GM21447 (cell line): ENCODE measurements around the gene DCTN4.
A peak's percentile ranks its signal among the peaks of the same experiment; 100 is the strongest.
"Not testable (repeated sequence)": the region's sequence is repeated elsewhere in the genome, so short reads cannot be mapped to it uniquely, and the experiment has no call there.

ENCODE experiments used
- ATAC-seq: cut with Tn5 transposase; IDR thresholded peaks from one replicate; pipeline ENCODE4 v1.9.1; 2021; ENCODE audit not compliant: unreplicated experiment

Gene DCTN4

DNA sequence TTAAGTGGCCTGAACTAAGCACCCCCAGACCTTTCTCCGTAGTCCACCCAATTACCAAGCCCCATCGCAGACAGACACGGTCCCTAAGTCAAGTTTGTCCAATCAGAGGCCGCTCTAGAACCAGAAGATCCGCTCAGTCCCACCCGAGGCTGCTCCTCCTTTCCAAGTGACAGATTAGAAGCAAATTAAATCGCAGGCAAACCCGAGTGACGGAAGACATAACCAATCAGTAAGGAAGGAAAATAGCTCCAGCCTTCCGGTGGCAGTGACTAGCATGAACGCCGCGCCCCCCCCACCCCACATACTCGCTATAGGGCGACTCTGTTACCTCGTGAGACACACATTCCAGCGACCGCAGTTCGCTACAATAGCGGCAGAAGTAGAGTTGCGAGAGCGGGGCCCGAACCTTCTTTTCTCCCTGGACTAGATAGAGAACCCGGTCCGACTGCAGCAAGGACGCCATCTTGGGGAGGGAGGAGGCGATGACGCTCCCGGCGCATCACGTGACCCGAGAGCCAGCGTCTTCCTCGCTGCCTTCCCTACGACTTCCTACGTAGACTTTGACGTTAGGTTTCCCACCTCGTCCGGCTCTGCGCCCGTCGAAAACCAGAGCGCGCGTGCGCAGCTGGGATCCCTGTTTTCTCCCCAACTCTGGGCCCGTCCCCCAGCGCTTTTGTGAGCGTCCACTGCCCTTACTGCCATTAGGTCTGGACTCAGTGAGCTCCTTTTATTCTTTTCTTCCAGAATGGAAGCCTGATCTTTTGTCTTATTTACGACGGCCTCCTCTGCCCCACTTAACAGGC lies at the start of gene DCTN4:
Gene DCTN4 (minus strand): TSS at position 487 of the 803 bp plus-strand sequence. CDS start 24 bp downstream, at position 463.
- peak; percentile 97 for ATAC-seq

DNA sequence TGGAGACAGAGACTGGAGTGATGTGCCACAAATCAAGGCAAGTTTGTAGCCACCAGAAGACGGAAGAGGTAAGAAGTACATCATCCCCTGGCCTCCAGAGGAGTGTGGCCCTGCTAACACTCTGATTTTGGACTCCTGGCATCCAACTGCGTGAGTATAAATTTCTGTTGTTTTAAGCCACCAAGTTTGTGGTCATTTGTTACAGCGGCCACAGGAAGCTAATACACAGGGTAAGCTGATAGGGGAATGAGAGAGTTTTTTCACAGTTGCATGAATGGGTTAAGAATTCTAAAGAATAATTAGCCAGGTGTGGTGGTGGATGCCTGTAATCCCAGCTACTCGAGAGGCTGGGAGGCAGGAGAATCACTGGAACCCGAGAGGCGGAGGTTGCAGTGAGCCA lies 45.6 kb upstream of the DCTN4 start:
- ATAC-seq, result no peak

DNA sequence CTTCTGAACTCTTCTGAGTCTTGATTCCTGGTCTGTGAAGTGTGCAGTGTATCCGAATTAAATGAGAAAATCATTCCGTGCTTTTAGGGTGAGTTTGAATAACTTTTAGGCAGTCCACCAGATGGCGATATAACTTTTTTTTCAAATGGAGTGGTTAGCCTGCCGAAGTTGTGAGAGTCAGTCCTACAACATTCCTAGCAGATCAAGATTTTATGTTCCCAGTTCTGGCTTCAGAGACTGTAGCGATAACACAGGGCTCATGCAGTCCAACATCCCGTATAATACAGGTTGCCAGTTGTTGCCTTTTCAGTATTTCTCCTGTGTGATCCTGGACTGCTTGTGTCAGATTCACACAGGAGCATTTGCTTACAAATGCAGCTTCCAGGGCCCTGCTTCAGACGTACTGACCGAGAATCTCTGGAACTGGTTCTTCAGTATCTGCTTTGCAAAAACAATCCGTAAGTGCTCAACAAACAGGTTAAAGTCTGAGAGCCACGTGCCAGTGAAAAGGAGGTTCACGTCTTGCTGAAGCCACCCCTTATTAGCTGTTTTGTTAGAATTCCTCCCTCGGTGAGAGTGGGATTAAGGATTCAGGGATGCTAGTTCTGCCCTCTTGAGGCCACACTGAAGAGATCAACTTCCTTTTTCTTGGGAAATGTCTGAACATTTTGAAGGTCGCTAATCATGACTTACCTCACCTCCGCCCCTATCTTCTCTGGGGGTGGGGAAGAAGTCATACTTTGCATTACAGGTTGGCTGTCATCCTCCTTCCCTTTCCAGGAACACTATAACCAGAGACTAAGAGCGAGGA lies 42.5 kb upstream of the DCTN4 start:
- ATAC-seq, result peak; percentile 76

DNA sequence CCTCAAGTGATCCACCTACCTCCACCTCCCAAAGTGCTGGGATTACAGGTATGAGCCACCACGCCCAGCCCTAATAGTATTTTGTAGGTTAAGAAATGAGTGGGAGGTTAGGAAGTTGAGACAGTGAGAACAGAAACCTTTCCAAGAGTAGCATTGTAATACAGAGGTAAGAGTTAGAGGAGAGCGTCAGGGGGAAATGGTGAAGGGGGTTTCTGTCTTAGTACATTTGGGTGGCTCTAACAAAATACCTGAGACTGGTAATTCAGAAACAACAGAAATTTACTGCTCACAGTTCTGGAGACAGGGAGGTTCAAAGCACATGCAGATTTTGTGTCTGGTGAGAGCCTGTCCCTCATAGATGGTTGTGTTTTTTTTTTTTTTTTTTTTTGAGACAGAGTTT lies 38.6 kb upstream of the DCTN4 start:
- no peak for ATAC-seq

DNA sequence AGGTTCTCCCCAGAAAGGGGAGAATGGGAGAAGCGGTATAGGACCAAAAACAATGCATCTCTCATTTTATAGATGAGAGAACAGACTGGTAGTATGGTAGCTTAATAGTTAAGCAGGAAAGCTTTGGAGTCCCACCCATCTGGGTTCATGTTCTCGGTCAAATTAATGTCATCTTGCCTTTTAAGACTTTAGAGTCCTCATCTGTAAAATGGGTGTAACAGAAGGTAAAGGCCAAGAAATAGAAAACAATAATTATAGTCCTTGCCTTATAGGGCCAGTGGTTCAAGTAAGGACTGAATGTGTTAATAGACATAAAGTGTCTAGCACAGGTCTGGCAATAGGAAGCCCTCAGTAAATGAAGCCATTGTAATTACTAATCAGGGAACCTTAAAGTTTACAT lies 36.1 kb upstream of the DCTN4 start:
- ATAC-seq, result no peak

DNA sequence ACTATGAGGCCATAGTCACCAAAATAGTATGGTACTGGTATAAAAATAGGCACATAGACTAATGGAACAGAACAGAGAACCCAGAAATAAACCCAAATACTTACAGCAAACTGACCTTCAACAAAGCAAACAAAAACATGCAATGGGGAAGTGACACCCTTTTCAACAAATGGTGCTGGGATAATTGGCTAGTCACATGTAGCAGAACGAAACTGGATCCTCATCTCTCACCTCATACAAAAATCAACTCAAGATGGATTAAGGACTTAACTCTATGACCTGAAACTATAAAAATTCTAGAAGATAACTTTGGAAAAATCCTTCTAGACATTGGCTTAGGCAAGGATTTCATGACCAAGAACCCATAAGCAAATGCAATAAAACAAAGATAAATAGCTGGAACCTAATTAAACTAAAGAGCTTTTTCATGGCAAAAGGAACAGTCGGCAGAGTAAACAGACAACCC lies 34.6 kb upstream of the DCTN4 start:
- not testable (repeated sequence) for ATAC-seq

DNA sequence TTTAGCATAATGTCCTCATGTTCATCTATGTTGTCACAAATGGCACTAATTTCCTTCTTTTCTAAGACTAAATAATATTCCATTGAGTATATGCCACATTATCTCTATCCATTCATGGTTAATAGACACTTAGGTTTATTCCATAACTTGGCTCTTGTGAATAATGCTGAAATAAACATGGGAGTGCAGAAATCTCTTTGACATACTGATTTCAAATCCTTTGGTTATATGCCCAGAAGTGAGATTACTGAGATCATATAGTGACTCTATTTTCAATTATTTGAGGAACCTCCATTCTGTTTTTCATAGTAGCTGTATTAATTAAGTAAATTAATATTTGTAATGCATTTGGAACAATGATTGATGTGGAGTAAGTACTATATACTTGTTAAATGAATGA lies 32.7 kb upstream of the DCTN4 start:
- ATAC-seq, result no peak

DNA sequence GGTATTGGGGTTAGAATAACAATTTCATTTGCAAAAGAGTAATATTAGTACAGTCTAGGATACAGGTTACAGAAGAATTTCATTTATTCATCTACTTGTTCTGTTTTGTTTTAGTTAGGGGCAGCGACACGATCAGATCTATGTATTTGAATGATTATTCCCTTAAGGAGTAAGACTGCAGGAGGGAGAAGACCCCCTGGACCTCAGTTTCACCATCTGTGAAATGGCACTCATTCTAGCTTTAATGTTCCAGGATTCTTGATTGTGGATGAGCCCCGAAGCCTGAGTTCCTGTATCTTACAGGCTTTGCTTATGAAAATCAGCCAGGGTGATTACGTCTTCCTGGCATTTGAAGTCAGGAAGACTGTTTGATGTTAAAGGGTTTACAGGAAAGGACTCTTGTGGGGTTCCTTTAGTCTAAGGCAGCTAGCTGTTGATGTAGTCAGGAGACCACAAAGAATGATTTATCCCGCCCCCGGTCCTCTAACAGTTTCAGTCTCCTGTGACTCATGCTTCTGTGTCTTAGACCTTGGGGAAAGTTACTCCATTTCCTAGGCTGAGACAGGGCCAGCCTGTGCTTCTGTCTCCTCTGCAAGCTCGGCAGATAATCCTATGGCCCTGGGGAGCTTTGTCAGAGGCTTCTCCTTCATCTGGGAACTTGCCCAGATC lies 31.3 kb upstream of the DCTN4 start:
- ATAC-seq, result peak; percentile 95

DNA sequence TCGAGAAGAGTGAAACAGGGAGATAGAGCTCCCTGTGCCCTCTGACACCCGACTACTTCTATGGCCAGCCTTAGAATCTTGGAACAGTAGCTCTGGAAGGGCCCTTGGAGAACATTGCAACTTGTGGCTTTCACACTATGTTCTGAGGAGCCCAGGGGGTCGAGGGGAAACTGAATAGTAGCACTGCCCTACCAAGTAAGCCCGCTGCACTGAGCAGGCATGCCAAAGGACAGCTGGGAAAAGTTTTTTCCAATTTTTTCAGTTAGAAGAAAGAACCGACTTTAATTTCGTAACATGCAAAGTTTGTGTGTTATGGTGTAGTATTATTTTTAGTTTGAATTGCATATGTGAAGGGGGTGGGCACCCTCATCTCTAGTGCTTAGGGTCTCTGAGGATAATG lies 30.6 kb upstream of the DCTN4 start:
- no peak for ATAC-seq

DNA sequence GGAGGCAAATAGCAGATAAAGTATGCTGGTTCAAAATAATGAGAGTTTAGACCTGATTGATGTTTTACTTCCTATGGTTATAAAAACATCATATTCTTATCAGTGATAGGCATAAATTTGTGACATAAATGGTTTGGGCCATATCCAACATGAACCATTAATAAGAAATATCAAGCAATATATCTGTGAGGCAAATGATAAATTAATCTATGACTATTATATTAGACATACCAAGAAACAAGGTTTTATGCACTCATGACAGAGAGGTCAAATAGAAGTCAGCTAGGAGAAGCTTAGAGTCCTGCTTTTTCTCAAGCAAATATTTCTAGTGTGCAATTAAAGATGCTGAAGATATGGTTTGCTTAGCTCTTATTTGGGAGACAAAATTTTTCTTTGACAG lies 30.2 kb upstream of the DCTN4 start:
- no peak for ATAC-seq

DNA sequence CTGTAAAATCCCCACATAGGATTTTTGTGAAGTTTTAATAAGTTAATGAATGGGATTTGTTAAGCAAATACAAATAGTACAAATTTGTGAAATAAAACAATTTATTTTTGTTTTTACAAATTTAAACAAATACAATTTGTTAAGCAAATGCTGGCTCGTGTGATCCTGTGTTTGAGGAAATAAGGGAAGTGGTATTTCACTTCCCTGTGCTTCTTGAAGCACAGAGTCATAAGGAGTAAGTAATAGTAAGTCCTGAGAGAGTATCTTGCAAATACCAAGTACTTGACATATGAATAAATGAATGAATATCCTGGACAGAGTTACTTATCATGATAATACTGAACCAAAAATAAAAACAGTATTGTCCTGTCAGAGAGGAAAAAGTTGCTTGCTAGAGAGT lies 28.8 kb upstream of the DCTN4 start:
- ATAC-seq, result no peak

DNA sequence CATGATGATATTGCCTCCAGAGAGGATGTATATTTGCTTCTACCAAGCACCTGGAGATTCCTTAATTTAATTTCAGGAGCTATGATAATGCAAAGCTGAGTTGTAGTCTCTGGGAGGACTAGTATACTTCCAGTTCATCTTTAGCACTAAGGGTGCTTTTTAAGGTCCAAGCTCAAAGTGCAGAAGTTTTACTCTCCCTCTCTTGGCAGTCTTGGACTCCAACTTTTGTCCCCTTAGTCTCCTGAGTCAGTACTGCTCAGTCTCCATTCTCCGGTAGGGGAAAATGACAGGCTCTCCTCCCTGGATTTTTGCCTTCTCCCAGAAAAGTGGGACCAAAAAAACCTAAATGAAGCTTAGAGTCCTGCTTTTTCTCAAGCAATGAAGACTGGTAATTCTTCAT lies 28.1 kb upstream of the DCTN4 start:
- ATAC-seq, result no peak

DNA sequence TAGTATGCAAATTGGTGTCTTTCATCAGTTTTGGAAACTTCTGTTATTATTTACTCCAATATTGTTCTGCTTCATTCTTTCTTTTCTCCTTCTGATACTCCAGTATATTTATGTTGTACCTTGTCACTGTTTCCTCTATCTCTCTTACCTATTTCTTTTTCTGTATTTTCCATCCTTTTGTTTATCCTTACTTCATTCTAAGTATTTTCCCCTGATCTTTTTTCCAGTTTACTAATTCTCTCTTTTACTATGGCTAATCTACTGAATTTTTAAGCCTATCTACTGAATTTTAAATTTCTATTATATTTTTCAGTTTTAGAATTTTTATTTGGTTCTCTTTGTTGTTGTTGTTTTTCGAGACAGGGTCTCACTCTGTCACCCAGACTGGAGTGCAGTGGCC lies 27.1 kb upstream of the DCTN4 start:
- ATAC-seq, result no peak

DNA sequence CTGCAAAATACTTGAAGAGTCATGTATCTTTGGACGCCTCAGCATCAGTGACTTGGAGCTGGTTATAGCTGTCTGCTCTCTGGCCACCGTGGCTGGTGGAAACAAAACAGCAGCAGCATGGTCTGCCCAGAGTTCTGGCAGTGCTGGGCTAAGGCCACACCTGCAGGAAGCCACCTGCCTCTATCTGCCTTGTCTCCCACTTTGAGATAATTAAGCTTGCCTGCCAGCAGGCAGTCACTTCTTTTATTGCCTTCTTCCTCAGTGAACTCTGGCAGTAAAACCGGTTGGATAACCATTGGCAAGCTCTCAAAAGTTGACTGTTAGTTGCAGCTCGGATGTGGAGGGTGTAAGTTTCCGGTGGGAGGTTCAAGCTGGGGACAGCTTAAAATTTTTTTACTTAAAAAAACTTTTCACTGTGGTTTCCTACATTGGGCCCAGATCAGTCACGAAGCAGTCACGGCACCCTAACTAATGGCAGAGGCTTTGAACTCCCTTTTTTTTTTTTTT lies 24.7 kb upstream of the DCTN4 start:
- ATAC-seq, result peak; percentile 38

DNA sequence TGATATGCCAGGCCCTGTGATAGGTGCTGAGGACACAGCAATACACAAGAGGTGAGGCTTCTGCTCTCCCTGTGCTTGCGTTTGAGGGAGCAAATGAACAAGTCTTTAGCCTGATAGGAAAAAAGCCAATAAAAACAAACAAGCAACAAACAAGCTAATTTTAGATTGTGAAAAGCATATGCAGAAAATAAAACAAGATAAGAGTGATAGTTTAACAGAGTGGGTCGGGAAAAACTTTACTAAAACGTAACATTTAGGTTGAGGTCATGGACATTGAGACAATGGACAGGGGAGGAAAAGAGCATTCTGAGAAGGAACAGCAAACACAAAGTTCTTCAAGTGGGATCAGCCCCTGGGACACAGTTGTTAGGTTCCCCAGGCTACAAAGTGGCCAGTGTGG lies 24.0 kb upstream of the DCTN4 start:
- ATAC-seq, result no peak

DNA sequence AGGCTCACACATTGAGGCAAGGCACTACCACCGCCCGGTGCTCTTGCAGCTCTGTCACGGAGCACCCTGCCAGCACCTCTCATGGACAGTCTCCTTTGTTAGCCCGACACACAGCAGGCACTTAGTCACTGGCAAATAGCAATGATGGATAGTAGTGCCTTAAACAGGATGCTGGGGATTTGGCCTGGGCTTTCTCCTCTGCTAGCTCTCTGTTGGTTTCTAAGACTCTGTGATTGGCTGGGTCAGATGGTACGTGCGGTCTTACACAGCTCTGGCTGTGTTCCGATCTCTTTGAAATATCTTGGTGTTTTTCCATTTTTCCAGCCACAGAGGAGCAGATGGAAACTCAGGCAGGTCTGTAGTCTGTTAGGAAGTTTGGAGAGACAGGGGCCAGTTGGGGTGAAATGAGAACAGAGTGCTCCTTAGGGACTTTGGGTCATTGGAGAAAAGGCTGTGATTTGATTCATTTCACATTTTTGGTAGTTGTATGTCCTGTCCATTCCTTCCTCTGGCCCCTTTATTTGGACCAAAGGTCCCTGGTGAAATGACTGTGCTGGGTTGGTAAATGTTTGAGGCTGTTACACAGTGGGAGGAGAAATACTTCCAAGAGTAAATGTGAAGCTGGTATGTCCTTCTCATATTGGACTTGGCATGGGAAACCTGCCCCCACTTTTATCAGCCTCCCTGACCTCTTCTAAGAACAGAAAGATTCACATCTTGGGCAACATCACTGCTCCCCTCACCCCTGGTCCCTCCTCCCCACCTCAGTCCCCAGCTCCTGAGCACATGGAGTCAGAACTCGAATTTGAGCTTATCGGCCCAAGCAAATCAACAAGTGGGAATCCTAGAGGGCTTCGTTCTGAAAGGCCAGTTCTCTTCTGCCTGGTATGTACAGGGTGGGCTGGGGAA lies 23.1 kb upstream of the DCTN4 start:
- ATAC-seq, result no peak

DNA sequence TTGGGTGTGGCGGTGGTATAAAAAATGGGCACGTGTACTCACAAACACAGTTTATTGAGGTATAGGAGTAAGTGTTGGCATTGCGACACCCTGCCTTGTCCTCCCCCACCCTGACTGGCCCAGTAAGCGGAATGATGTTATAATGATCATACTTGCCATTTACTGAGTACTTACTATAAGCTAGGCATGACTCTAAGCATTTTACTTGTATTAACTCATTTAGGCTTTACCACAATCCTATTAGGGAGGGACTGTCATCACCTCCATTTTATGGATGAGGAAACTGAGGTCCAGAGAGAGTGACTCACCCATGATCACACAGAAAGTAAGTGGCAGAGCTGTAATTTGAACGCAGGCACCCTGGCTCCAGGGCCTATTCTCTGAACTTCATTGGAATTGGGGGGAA lies 22.0 kb upstream of the DCTN4 start:
- ATAC-seq, result no peak

DNA sequence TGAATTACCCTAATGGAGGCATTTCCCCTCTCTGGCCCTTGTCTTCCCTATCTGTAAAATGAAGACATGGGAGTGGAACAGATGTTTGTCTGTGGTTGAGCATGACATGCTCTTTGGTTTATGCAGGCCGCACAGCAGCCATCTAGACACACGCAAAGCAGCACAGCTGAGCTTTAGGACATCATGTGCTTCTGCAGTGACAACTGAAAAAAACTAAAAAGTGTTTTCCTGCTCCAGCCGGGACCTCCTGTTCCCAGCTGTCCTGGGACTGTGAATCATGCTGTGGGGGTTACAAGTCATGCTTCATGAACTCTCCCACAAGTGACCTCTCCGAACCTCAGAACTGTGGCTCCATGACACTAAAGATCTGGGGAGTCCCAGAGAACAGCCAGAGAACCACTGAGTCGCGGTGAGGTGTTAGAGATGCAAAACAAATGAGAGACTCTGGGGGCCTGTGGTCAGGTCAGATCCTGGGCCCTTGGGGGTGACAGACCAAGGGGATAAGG lies 21.4 kb upstream of the DCTN4 start:
- ATAC-seq, result peak; percentile 53

DNA sequence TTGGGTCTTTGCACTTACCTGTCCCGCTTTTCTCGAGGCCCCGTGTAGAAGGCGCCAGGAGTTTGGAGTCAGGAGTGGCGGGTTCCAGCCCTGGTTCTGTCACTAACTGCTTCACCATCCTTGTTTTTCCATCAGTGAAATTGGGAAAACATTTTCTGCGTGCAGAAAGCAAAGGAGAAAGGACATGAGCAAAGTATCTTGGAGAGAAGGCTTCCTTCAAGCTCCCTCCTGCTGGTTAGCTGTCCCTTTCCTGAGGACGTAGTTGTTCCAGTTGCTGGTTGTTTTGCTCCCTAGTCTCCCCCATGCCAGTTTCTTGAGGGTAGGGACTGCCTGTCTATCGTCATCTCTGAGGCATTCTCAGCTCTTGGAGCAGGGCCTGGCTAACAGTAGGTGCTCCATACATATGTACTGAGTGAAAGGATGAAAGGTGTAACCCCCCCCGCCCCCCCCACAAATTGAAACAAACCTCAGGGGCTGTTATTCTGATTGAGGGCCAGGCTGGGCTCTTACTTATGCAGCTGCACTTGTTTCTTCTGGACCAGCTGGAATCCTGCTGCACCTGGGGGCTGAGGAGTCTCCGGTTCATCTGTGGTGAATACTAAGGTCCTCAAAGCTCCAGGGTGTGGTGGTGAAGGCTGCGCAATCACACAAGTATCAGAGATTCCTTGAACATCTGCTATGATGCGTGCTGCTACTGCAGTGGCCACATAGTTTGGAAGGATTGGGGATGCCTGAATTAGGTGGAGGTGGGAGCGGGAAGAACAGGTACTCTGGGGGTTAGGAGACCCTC lies 20.8 kb upstream of the DCTN4 start:
- no peak for ATAC-seq
